H9 (cell line): ENCODE measurements around the gene PRAMEF14. TPM values are rescaled to one million over a fixed set of nuclear protein-coding genes. Genes with fewer than 3 reads are reported as not detected.
"Not testable (repeated sequence)": the region's sequence is repeated elsewhere in the genome, so short reads cannot be mapped to it uniquely, and the experiment has no call there.

Experiments
- DNase-seq: peaks from one replicate; pipeline ENCODE4 v3.0.0-alpha.2; 2017
- H2AFZ ChIP-seq: one replicate; pipeline ENCODE4 v1.6.1; 2013; ENCODE audit warnings: mild to moderate bottlenecking, low read length, control low read depth, moderate library complexity
- H2AK5ac ChIP-seq: 2 replicates; pipeline ENCODE4 v1.6.1; 2013; ENCODE audit warnings: low read length, control low read depth, mixed read lengths; ENCODE audit not compliant: insufficient read length
- H2BK120ac ChIP-seq: one replicate; pipeline ENCODE4 v1.6.1; 2013; ENCODE audit warnings: low read depth, mild to moderate bottlenecking, low read length, control low read depth, inconsistent platforms; ENCODE audit not compliant: poor library complexity, severe bottlenecking
- H2BK12ac ChIP-seq: 2 replicates; pipeline ENCODE4 v1.6.1; 2013; ENCODE audit warnings: low read length, control low read depth, mixed read lengths, low read depth; ENCODE audit not compliant: insufficient read length
- H2BK15ac ChIP-seq: 2 replicates; pipeline ENCODE4 v1.6.1; 2013; ENCODE audit warnings: low read depth, low read length, control low read depth
- H2BK20ac ChIP-seq: one replicate; pipeline ENCODE4 v1.6.1; 2013; ENCODE audit warnings: low read depth, mild to moderate bottlenecking, low read length, control low read depth, inconsistent platforms; ENCODE audit not compliant: poor library complexity, severe bottlenecking
- H2BK5ac ChIP-seq: 2 replicates; pipeline ENCODE4 v1.6.1; 2013; ENCODE audit warnings: low read length, control low read depth, mixed read lengths; ENCODE audit not compliant: insufficient read length
- H3K14ac ChIP-seq: 2 replicates; pipeline ENCODE4 v1.6.1; 2013; ENCODE audit warnings: low read length, control low read depth; ENCODE audit not compliant: insufficient read depth
- H3K18ac ChIP-seq: 2 replicates; pipeline ENCODE4 v1.6.1; 2013; ENCODE audit warnings: low read depth, mild to moderate bottlenecking, mixed read lengths, low read length, control low read depth; ENCODE audit not compliant: insufficient read length
- H3K23ac ChIP-seq: 2 replicates; pipeline ENCODE4 v1.6.1; 2013; ENCODE audit warnings: low read length, control low read depth, mixed read lengths, low read depth; ENCODE audit not compliant: insufficient read length
- H3K23me2 ChIP-seq: 2 replicates; pipeline ENCODE4 v1.6.1; 2013; ENCODE audit warnings: low read depth, mild to moderate bottlenecking, mixed read lengths, low read length, control low read depth; ENCODE audit not compliant: insufficient read length, poor library complexity, severe bottlenecking
- H3K27ac ChIP-seq: 2 replicates; pipeline ENCODE4 v1.5.1; 2013; ENCODE audit warnings: low read length, control low read depth, mixed read lengths, low read depth; ENCODE audit not compliant: insufficient read length
- H3K27me3 ChIP-seq: 2 replicates; pipeline ENCODE4 v1.6.1; 2013; ENCODE audit warnings: low read length, control low read depth, inconsistent platforms; ENCODE audit not compliant: insufficient read depth
- H3K4ac ChIP-seq: 2 replicates; pipeline ENCODE4 v1.6.1; 2013; ENCODE audit warnings: low read depth, mild to moderate bottlenecking, control low read depth, inconsistent platforms, low read length, moderate library complexity
- H3K4me1 ChIP-seq: 2 replicates; pipeline ENCODE4 v1.6.1; 2013; ENCODE audit warnings: low read length, control low read depth, inconsistent platforms; ENCODE audit not compliant: insufficient read depth
- H3K4me2 ChIP-seq: 2 replicates; pipeline ENCODE4 v1.6.1; 2013; ENCODE audit warnings: low read length, control low read depth, mixed read lengths; ENCODE audit not compliant: insufficient read length, insufficient read depth
- H3K56ac ChIP-seq: 2 replicates; pipeline ENCODE4 v1.6.1; 2013; ENCODE audit warnings: low read depth, mild to moderate bottlenecking, mixed read lengths, low read length, control low read depth; ENCODE audit not compliant: insufficient read length
- H3K79me1 ChIP-seq: 2 replicates; pipeline ENCODE4 v1.6.1; 2013; ENCODE audit warnings: low read depth, mild to moderate bottlenecking, moderate library complexity, low read length, control low read depth, inconsistent platforms; ENCODE audit not compliant: insufficient read depth, poor library complexity, severe bottlenecking
- H3K79me2 ChIP-seq: 2 replicates; pipeline ENCODE4 v1.6.1; 2013; ENCODE audit warnings: low read length, control low read depth, inconsistent platforms; ENCODE audit not compliant: insufficient read depth
- H3K9ac ChIP-seq: 2 replicates; pipeline ENCODE4 v1.6.1; 2013; ENCODE audit warnings: low read length, control low read depth, mixed read lengths; ENCODE audit not compliant: insufficient read length; ENCODE audit errors: extremely low read depth
- H3K9me3 ChIP-seq: one replicate; pipeline ENCODE4 v1.6.1; 2013; ENCODE audit warnings: low read depth, low read length, inconsistent platforms; ENCODE audit not compliant: control insufficient read depth
- H3T11ph ChIP-seq: one replicate; pipeline ENCODE4 v1.6.1; 2013; ENCODE audit warnings: mild to moderate bottlenecking, low read length, control low read depth, inconsistent platforms
- H4K20me1 ChIP-seq: one replicate; pipeline ENCODE4 v1.6.1; 2013; ENCODE audit not compliant: control insufficient read depth, insufficient read length, insufficient read depth
- H4K5ac ChIP-seq: 2 replicates; pipeline ENCODE4 v1.6.1; 2013; ENCODE audit warnings: low read depth, mild to moderate bottlenecking, mixed read lengths, low read length, control low read depth; ENCODE audit not compliant: insufficient read length
- H4K8ac ChIP-seq: replicated peaks from 2 replicates; pipeline ENCODE4 v1.6.1; 2013; ENCODE audit warnings: low read length, control low read depth, mixed read lengths, low read depth; ENCODE audit not compliant: insufficient read length
- H4K91ac ChIP-seq: 2 replicates; pipeline ENCODE4 v1.6.1; 2013; ENCODE audit warnings: low read depth, mild to moderate bottlenecking, moderate library complexity, mixed read lengths, low read length, control low read depth; ENCODE audit not compliant: insufficient read length
- H3K27ac Mint-ChIP-seq, 3 experiments: 2 replicates in 2 of 3; 3 replicates in 1 of 3; pipeline ENCODE4 v1.8.0; 2020 to 2021; ENCODE audit warnings: mixed read lengths in 3 of 3, mild to moderate bottlenecking in 1 of 3, moderate library complexity in 1 of 3
- H3K27me3 Mint-ChIP-seq: 2 replicates; pipeline ENCODE4 v1.8.0; 2021; ENCODE audit warnings: low read depth, mild to moderate bottlenecking, moderate library complexity, mixed read lengths
- H3K36me3 Mint-ChIP-seq, 3 experiments: 2 replicates in 2 of 3; 3 replicates in 1 of 3; pipeline ENCODE4 v1.8.0; 2020 to 2021; ENCODE audit warnings: low read depth in 3 of 3, mixed read lengths in 3 of 3; ENCODE audit not compliant: insufficient read depth in 1 of 3
- H3K4me1 Mint-ChIP-seq, 2 experiments: 2 replicates each; pipeline ENCODE4 v1.8.0; 2020; ENCODE audit warnings: mixed read lengths in 2 of 2
- H3K4me3 Mint-ChIP-seq, 2 experiments: 2 replicates in 1 of 2; 3 replicates in 1 of 2; pipeline ENCODE4 v1.8.0; 2020 to 2021; ENCODE audit warnings: mild to moderate bottlenecking in 2 of 2, mixed read lengths in 2 of 2, moderate library complexity in 1 of 2
- H3K9me3 Mint-ChIP-seq, 2 experiments: 2 replicates in 1 of 2; 3 replicates in 1 of 2; pipeline ENCODE4 v1.8.0; 2020; ENCODE audit warnings: mild to moderate bottlenecking in 2 of 2, mixed read lengths in 2 of 2, moderate library complexity in 1 of 2
- WGBS: extraction: QIAGEN DNeasy Blood & Tissue Kit; methylation state at CpG from one replicate; pipeline ENCODE4 v1.1.7; 2013; ENCODE audit warnings: missing lambda C conversion rate, low lambda C conversion rate, mixed read lengths; ENCODE audit not compliant: insufficient read length; ENCODE audit errors: extremely low coverage; 5-methylcytosine and 5-hydroxymethylcytosine counted together
- total RNA-seq: library from RNA; stranded (reverse); gene quantifications from 2 replicates; pipeline ENCODE4 v1.2.1, GENCODE V29; 2021

PRAMEF14 gene
- total RNA-seq, 1 experiment from 2014 or later, result not detected

DNA sequence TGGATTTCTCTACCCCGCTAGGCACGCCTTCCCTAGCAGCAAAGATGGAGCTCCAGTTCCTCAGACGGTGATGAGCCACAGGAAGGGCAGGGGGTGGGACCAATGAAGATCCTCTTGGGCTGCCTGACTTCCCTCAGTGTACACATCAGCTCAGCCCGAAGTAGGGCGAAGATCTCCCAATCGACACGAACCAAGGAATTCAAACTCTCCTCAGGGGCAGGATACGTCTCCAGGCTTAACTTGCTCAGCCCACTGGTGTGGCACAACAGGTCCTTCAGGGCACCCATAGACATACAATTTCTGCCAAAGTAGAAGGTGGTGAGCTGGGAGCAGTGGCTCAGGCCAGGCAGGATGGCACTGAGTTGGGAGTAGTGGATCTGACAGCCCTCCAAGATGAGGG, 4.4 kb downstream of the PRAMEF14 start:
- not testable (repeated sequence) for H3K56ac ChIP-seq

DNA sequence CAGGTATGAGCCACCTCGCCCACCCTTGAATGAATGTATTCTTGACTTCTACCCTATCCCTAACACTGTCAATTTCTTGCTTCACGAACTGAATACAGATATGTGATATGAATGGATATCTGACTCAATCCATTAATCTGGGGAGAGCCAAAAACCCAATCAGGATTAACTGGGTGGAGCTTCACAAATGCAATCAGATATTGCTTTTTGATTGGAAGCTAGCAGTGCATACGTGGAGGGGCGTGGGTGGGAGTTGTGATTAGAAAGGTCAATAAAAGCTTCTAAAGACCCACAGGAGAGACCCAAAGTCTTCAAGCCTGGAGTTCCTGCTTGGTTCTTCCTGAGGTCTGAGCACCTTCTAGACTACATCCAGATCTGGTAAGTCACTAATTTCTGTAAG, 31.7 kb downstream of the PRAMEF14 start, which contains the start of gene PRAMEF15:
PRAMEF15 (plus strand) TSS at position 301 of the 400 bp plus-strand sequence. CDS start 2,827 bp downstream, outside the sequence.
- not testable (repeated sequence) for H3K27me3 Mint-ChIP-seq

More for the DNA sequence above, 4.4 kb downstream of the PRAMEF14 start:
- H2AFZ ChIP-seq, H4K20me1 ChIP-seq, H3K9me3 ChIP-seq, H3K27ac ChIP-seq, H3K4me1 Mint-ChIP-seq, H3K27ac Mint-ChIP-seq, H3T11ph ChIP-seq, H2BK15ac ChIP-seq, H4K8ac ChIP-seq, H2BK5ac ChIP-seq, H4K91ac ChIP-seq, DNase-seq, H3K4me1 ChIP-seq, H3K36me3 Mint-ChIP-seq, H3K14ac ChIP-seq, H3K4me2 ChIP-seq, H3K79me2 ChIP-seq, H3K4ac ChIP-seq, H3K23ac ChIP-seq, H2BK12ac ChIP-seq, H3K27me3 ChIP-seq, H3K79me1 ChIP-seq, H3K18ac ChIP-seq, H3K23me2 ChIP-seq, H2BK120ac ChIP-seq, H3K9ac ChIP-seq, H2AK5ac ChIP-seq, H2BK20ac ChIP-seq, H3K4me3 Mint-ChIP-seq, H3K27me3 Mint-ChIP-seq, H4K5ac ChIP-seq: not testable (repeated sequence)
- H3K9me3 Mint-ChIP-seq, result peaks cover 29 to 42% of the 10 kb centered on the region in 2 experiments
- WGBS, result no CpG with 5 or more reads among the region's 8 CpGs

More for the DNA sequence above, 31.7 kb downstream of the PRAMEF14 start, which contains the start of gene PRAMEF15:
- DNase-seq, H3K4me1 ChIP-seq, H3K27ac Mint-ChIP-seq, H2BK120ac ChIP-seq, H2BK20ac ChIP-seq, H2AFZ ChIP-seq, H3K14ac ChIP-seq, H3K79me1 ChIP-seq, H3K23ac ChIP-seq, H3K79me2 ChIP-seq, H3K4me1 Mint-ChIP-seq, H3K4ac ChIP-seq, H2BK15ac ChIP-seq, H4K91ac ChIP-seq, H2BK12ac ChIP-seq, H3K9me3 ChIP-seq, H2BK5ac ChIP-seq, H3K27me3 ChIP-seq, H4K8ac ChIP-seq, H3K4me2 ChIP-seq, H3K4me3 Mint-ChIP-seq, H3K56ac ChIP-seq, H3K9ac ChIP-seq, H4K5ac ChIP-seq, H3K27ac ChIP-seq, H3K23me2 ChIP-seq, H4K20me1 ChIP-seq, H3K18ac ChIP-seq, H2AK5ac ChIP-seq, H3T11ph ChIP-seq: not testable (repeated sequence)
- Mint-ChIP-seq H3K9me3 (peaks cover 34 to 40% of the 10 kb centered on the region in 2 experiments), H3K36me3 (peaks cover 0 to 10% (median 0%) of the 10 kb centered on the region in 3 experiments; a peak in 3 of 7 replicates)
- no CpG with 5 or more reads among the region's 4 CpGs for WGBS
